Cardiac muscle cell (in vitro differentiated cells and primary cell): ENCODE results near the gene JUND. TPM values are rescaled to one million over a fixed set of nuclear protein-coding genes. Genes with fewer than 3 reads are reported as not detected.

Source experiments
- DNase-seq, 2 donors: peaks; one replicate each; pipeline versions ENCODE4 v3.0.0 to v3.0.0-alpha.2; 2010 to 2017; ENCODE audit warnings: low read depth in 1 of 2, low spot score in 1 of 2
- H3K27ac ChIP-seq: fragments of 200-600 bp; sonication (generic); 2 replicates; pipeline ENCODE4 v1.5.1; 2016
- H3K27me3 ChIP-seq: fragments of 200-600 bp; sonication (generic); 2 replicates; pipeline ENCODE4 v1.6.0; 2016; ENCODE audit warnings: control low read depth
- H3K36me3 ChIP-seq: fragments of 200-600 bp; sonication (generic); 2 replicates; pipeline ENCODE4 v1.5.1; 2016; ENCODE audit warnings: control low read depth
- H3K4me1 ChIP-seq: fragments of 200-600 bp; sonication (generic); 2 replicates; pipeline ENCODE4 v1.8.1; 2017; ENCODE audit warnings: low read depth, mild to moderate bottlenecking, mixed run types
- H3K4me3 ChIP-seq: fragments of 200-600 bp; sonication (generic); 2 replicates; pipeline ENCODE4 v1.5.1; 2016; ENCODE audit warnings: mild to moderate bottlenecking
- H3K9me3 ChIP-seq: fragments of 200-600 bp; sonication (generic); 2 replicates; pipeline ENCODE4 v1.5.1; 2017; ENCODE audit warnings: low read depth, mild to moderate bottlenecking, control low read depth
- CTCF ChIP-seq: IDR thresholded peaks from 2 replicates; pipeline ENCODE4 v1.5.1; 2012; ENCODE audit warnings: low read depth, mild to moderate bottlenecking, low read length
- polyA plus RNA-seq: library from polyadenylated mRNA; unstranded; fragments of >200 nt; fragmentation: Nextera tagmentation; extraction: Ambion mirVana; gene quantifications from 2 replicates; pipeline ENCODE4 v1.2.1, GENCODE V29; 2016
- total RNA-seq: library from RNA; depleted of rRNA; stranded (reverse); fragments of >200 nt; gene quantifications from 2 replicates; pipeline ENCODE4 v1.2.3, GENCODE V29; 2016

Gene JUND
- total and polyA plus RNA-seq, 2 experiments from 2014 or later: 265 to 430 TPM

- Histone ChIP-seq H3K4me1 (no peaks in the 10 kb centered on the region), H3K36me3 (no peaks in the 10 kb centered on the region), H3K27me3 (no peaks in the 10 kb centered on the region), H3K9me3 (no peaks in the 10 kb centered on the region), H3K4me3 (peak overlapping the region; percentile 13), H3K27ac (peak overlapping the region; percentile 7)
- no peak for TF ChIP-seq CTCF
- peak in 1 of 2 donors; percentile 73 for DNase-seq
Observed at GRCh38 chr19:18232540-18233223, 48.7 kb downstream of the JUND start.

- no peak for TF ChIP-seq CTCF
- Histone ChIP-seq H3K27ac (no peak overlapping the region), H3K9me3 (no peaks in the 10 kb centered on the region), H3K27me3 (no peaks in the 10 kb centered on the region), H3K4me3 (no peak overlapping the region), H3K4me1 (no peaks in the 10 kb centered on the region), H3K36me3 (no peaks in the 10 kb centered on the region)
- peak in 1 of 2 donors; percentile 13 for DNase-seq
Observed at GRCh38 chr19:18231775-18232174, 49.6 kb downstream of the JUND start.

- Histone ChIP-seq H3K27me3 (no peaks in the 10 kb centered on the region), H3K4me3 (no peak overlapping the region)
Observed at GRCh38 chr19:18230941-18231734, 50.3 kb downstream of the JUND start.

GRCh38 chr19:18229915-18230314 lies 51.5 kb downstream of the JUND start:
- DNase-seq: no peak
- Histone ChIP-seq H3K27ac (no peak overlapping the region), H3K27me3 (no peaks in the 10 kb centered on the region), H3K9me3 (no peaks in the 10 kb centered on the region), H3K4me3 (no peak overlapping the region), H3K36me3 (no peaks in the 10 kb centered on the region), H3K4me1 (no peaks in the 10 kb centered on the region)
- TF ChIP-seq CTCF: no peak

More at GRCh38 chr19:18230941-18231734, 50.3 kb downstream of the JUND start:
- Histone ChIP-seq H3K9me3 (no peaks in the 10 kb centered on the region), H3K36me3 (no peaks in the 10 kb centered on the region), H3K4me1 (no peaks in the 10 kb centered on the region), H3K27ac (no peak overlapping the region)
- DNase-seq: no peak
- no peak for TF ChIP-seq CTCF

Other genes starting within 250 kb of the JUND start
- not detected in 2 replicates for gene IL12RB1, start 194.7 kb downstream of the JUND start, total RNA-seq
- gene IL12RB1, start 194.7 kb downstream of the JUND start, polyA plus RNA-seq: not detected in 2 replicates
- 6.6 and 8.1 TPM in 2 replicates for gene MAST3, start 183.8 kb downstream of the JUND start, total RNA-seq
- gene MAST3, start 183.8 kb downstream of the JUND start, polyA plus RNA-seq: 5.5 and 8.4 TPM in 2 replicates
- gene PIK3R2, start 128.5 kb downstream of the JUND start, total RNA-seq: 64.7 and 72.0 TPM in 2 replicates
- gene PIK3R2, start 128.5 kb downstream of the JUND start, polyA plus RNA-seq: 48.5 and 53.8 TPM in 2 replicates
- 0.98 and 1.4 TPM in 2 replicates for gene IFI30, start 107.8 kb downstream of the JUND start, total RNA-seq
- 1.0 TPM in 1 of 2 replicates, not detected in the other for gene IFI30, start 107.8 kb downstream of the JUND start, polyA plus RNA-seq
- 38.2 and 74.5 TPM in 2 replicates for gene MPV17L2, start 88.4 kb downstream of the JUND start, total RNA-seq
- 25.5 and 51.7 TPM in 2 replicates for gene MPV17L2, start 88.4 kb downstream of the JUND start, polyA plus RNA-seq
- gene RAB3A, start 77.6 kb downstream of the JUND start, total RNA-seq: 11.3 and 13.0 TPM in 2 replicates
- 12.5 and 15.3 TPM in 2 replicates for gene RAB3A, start 77.6 kb downstream of the JUND start, polyA plus RNA-seq
- gene PDE4C, start 55.2 kb downstream of the JUND start, total RNA-seq: 0.67 and 8.3 TPM in 2 replicates
- 1.1 TPM in 2 replicates for gene PDE4C, start 55.2 kb downstream of the JUND start, polyA plus RNA-seq
- 2.3 and 3.2 TPM in 2 replicates for gene IQCN, start 7.2 kb downstream of the JUND start, total RNA-seq
- gene IQCN, start 7.2 kb downstream of the JUND start, polyA plus RNA-seq: 0.38 and 0.72 TPM in 2 replicates
- 446 and 493 TPM in 2 replicates for gene LSM4, start 41.5 kb upstream of the JUND start, total RNA-seq
- 418 and 422 TPM in 2 replicates for gene LSM4, start 41.5 kb upstream of the JUND start, polyA plus RNA-seq
- gene PGPEP1, start 59.0 kb upstream of the JUND start, total RNA-seq: 19.6 and 19.7 TPM in 2 replicates
- gene PGPEP1, start 59.0 kb upstream of the JUND start, polyA plus RNA-seq: 12.9 and 14.0 TPM in 2 replicates
- gene GDF15, start 104.5 kb upstream of the JUND start, total RNA-seq: 2.9 and 10.0 TPM in 2 replicates
- 2.4 and 8.2 TPM in 2 replicates for gene GDF15, start 104.5 kb upstream of the JUND start, polyA plus RNA-seq
- gene LRRC25, start 116.0 kb upstream of the JUND start, total RNA-seq: 0.04 TPM in 1 of 2 replicates, not detected in the other
- not detected in 2 replicates for gene LRRC25, start 116.0 kb upstream of the JUND start, polyA plus RNA-seq
- 154 and 180 TPM in 2 replicates for gene SSBP4, start 137.8 kb upstream of the JUND start, total RNA-seq
- 151 and 175 TPM in 2 replicates for gene SSBP4, start 137.8 kb upstream of the JUND start, polyA plus RNA-seq
- 218 and 298 TPM in 2 replicates for gene ISYNA1, start 156.5 kb upstream of the JUND start, total RNA-seq
- gene ISYNA1, start 156.5 kb upstream of the JUND start, polyA plus RNA-seq: 370 and 442 TPM in 2 replicates
- gene ELL, start 240.4 kb upstream of the JUND start, total RNA-seq: 19.4 and 20.7 TPM in 2 replicates
- gene ELL, start 240.4 kb upstream of the JUND start, polyA plus RNA-seq: 14.8 and 18.2 TPM in 2 replicates